Neural progenitor cell (in vitro differentiated cells): ENCODE data around the gene EFHC2.

Source experiments
- EZH2 ChIP-seq: fragments of 200-600 bp; sonication (generic); IDR thresholded peaks from 2 replicates; pipeline ENCODE4 v1.6.1; 2017; ENCODE audit warnings: antibody characterized with exemption, mild to moderate bottlenecking, moderate library complexity
- EZH2phosphoT487 ChIP-seq: fragments of 200-600 bp; sonication (generic); IDR thresholded peaks from 2 replicates; pipeline ENCODE4 v1.6.1; 2017; ENCODE audit warnings: antibody characterized with exemption
- TF ChIP-seq, protein P1 (sequence below): fragments of 200-600 bp; sonication (generic); IDR thresholded peaks from 2 replicates; pipeline ENCODE4 v1.5.1; 2017; ENCODE audit warnings: antibody characterized with exemption, mild to moderate bottlenecking

DNA sequence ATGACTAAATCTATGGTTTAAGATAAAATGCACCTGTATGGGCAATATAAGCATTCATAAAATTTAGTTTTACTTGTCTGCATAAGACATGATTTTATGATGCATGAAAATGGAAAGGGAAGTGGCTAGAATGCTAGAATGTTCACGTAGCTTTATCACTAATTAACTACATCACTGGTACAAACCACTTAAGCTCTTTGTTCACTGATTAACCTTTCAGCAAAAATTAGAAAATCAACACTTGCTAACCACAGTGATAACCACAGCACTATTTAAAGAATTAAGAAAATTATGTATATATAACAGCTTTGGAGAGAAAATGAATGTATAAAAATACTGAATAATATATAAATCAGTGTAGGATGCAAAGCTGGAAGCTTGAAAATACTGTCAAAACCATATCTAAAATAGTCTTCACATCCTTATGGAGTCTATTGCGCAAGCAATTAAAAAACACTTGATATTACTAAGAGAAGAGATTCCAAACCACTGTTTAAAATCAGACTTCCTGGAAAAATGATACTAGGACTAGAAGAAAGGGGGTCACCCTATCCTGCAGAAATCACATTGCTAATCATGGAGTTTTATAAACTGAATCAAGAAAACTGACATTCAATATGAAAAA is 51.9 kb downstream of the EFHC2 start:
- TF ChIP-seq EZH2: no peak
- TF ChIP-seq, protein P1, sequence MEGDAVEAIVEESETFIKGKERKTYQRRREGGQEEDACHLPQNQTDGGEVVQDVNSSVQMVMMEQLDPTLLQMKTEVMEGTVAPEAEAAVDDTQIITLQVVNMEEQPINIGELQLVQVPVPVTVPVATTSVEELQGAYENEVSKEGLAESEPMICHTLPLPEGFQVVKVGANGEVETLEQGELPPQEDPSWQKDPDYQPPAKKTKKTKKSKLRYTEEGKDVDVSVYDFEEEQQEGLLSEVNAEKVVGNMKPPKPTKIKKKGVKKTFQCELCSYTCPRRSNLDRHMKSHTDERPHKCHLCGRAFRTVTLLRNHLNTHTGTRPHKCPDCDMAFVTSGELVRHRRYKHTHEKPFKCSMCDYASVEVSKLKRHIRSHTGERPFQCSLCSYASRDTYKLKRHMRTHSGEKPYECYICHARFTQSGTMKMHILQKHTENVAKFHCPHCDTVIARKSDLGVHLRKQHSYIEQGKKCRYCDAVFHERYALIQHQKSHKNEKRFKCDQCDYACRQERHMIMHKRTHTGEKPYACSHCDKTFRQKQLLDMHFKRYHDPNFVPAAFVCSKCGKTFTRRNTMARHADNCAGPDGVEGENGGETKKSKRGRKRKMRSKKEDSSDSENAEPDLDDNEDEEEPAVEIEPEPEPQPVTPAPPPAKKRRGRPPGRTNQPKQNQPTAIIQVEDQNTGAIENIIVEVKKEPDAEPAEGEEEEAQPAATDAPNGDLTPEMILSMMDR: no peak
- no peak for TF ChIP-seq EZH2phosphoT487
